K562 (cell line): ENCODE results near the gene ZCCHC9. TPM values are rescaled to one million over a fixed set of nuclear protein-coding genes. Genes with fewer than 3 reads are reported as not detected.

Experiments used
- ATAC-seq: fragments of 200-7000 bp; cut with Tn5 transposase; 3 replicates; pipeline ENCODE4 v1.9.1; 2020; ENCODE audit warnings: moderate library complexity
- BruUV-seq: library from RNA; stranded (reverse); fragments of 400-500 nt; replicated peaks from 2 replicates; lab custom pipeline; 2021; lab: Mats Ljungman, UMichigan
- CTCF ChIA-PET: fragments of 300-600 bp; formaldehyde crosslinking; extraction: SDS; loops from one replicate; lab custom pipeline; 2021; ENCODE audit warnings: low intra/inter-chr PET ratio; lab: Yijun Ruan, JAX
- POLR2A ChIA-PET: fragments of 300-600, 350-650 bp; sonication (Branson Sonifier 250); formaldehyde crosslinking; extraction: SDS; loops from one replicate; lab custom pipeline; 2021; ENCODE audit warnings: antibody characterized with exemption, inconsistent platforms; lab: Yijun Ruan, JAX
- DNase-seq, 4 experiments: peaks; one replicate each; pipeline versions ENCODE4 v3.0.0 to v3.0.0-alpha.2; 2011 to 2018; ENCODE audit warnings: low spot score in 3 of 4, mixed read lengths in 3 of 4; ENCODE audit errors: extremely low read depth in 1 of 4
- FAIRE-seq: peaks from 2 replicates; lab custom pipeline; 2011; peaks lifted over from hg19 to GRCh38; lab: Jason Lieb, UNC
- H2AFZ ChIP-seq: 2 replicates; pipeline ENCODE4 v1.6.0; 2011; ENCODE audit warnings: low read depth, low read length, control low read depth, inconsistent platforms
- H3K27ac ChIP-seq: fragments of 200-600 bp; 3 replicates; pipeline ENCODE4 v1.8.0; 2011; ENCODE audit warnings: low read depth, mild to moderate bottlenecking, control low read depth, inconsistent platforms, low read length, moderate library complexity, mixed read lengths; ENCODE audit errors: extremely low read depth
- H3K27me3 ChIP-seq, 2 experiments: fragments of 300-600 bp in 1 of 2; 2 replicates in 1 of 2; 3 replicates in 1 of 2; pipeline versions ENCODE4 v1.6.0 to v1.8.0; 2011; ENCODE audit warnings: inconsistent platforms in 2 of 2, low read length in 2 of 2, mild to moderate bottlenecking in 1 of 2, mixed read lengths in 1 of 2, moderate library complexity in 1 of 2; ENCODE audit not compliant: control insufficient read depth in 2 of 2, insufficient read depth in 2 of 2
- H3K36me3 ChIP-seq: fragments of 300-600 bp; 3 replicates; pipeline ENCODE4 v1.8.0; 2011; ENCODE audit warnings: mild to moderate bottlenecking, low read length, inconsistent platforms; ENCODE audit not compliant: control insufficient read depth, insufficient read depth
- H3K4me1 ChIP-seq, 2 experiments: fragments of 200-600 bp in 1 of 2; replicated peaks in 1 of 2; 2 replicates in 1 of 2; 3 replicates in 1 of 2; pipeline versions ENCODE4 v1.5.1 to v1.8.0; 2011; ENCODE audit warnings: inconsistent platforms in 2 of 2, low read length in 2 of 2, mild to moderate bottlenecking in 1 of 2, mixed read lengths in 1 of 2, moderate library complexity in 1 of 2; ENCODE audit not compliant: control insufficient read depth in 2 of 2, insufficient read depth in 2 of 2
- H3K4me2 ChIP-seq: 2 replicates; pipeline ENCODE4 v1.6.1; 2011; ENCODE audit warnings: low read length, control low read depth, inconsistent platforms, mixed read lengths; ENCODE audit not compliant: insufficient read depth
- H3K4me3 ChIP-seq: fragments of 200-600 bp; sonication (generic), shearing (Covaris generic); 2 replicates; pipeline ENCODE4 v1.5.1; 2016; ENCODE audit warnings: control low read depth, inconsistent platforms
- H3K79me2 ChIP-seq: fragments of 200-600 bp; 3 replicates; pipeline ENCODE4 v1.8.0; 2011; ENCODE audit warnings: low read length, inconsistent platforms; ENCODE audit not compliant: control insufficient read depth, insufficient read depth
- H3K9ac ChIP-seq, 2 experiments: 2 replicates each; pipeline versions ENCODE4 v1.6.0 to v1.6.1; 2011; ENCODE audit warnings: low read depth in 2 of 2, low read length in 2 of 2, control low read depth in 1 of 2, inconsistent platforms in 1 of 2, mild to moderate bottlenecking in 1 of 2, mixed read lengths in 1 of 2; ENCODE audit not compliant: insufficient read depth in 1 of 2
- H3K9me1 ChIP-seq: one replicate; pipeline ENCODE4 v1.6.0; 2011; ENCODE audit warnings: inconsistent platforms, mild to moderate bottlenecking, low read length, moderate library complexity; ENCODE audit not compliant: control insufficient read depth, insufficient read depth
- H3K9me3 ChIP-seq: replicated peaks from 2 replicates; pipeline ENCODE4 v1.5.1; 2011; ENCODE audit warnings: low read depth, low read length, inconsistent platforms; ENCODE audit not compliant: control insufficient read depth, insufficient read depth
- H4K20me1 ChIP-seq: replicated peaks from 2 replicates; pipeline ENCODE4 v1.6.1; 2011; ENCODE audit warnings: low read length, inconsistent platforms, mixed read lengths; ENCODE audit not compliant: control insufficient read depth, insufficient read depth
- AFF1 ChIP-seq, 2 experiments: fragments of 450-650 bp; IDR thresholded peaks; 2 replicates each; pipeline ENCODE4 v1.6.1; 2018; ENCODE audit warnings: mild to moderate bottlenecking in 2 of 2, low read depth in 1 of 2; ENCODE audit not compliant: partially characterized antibody in 2 of 2
- AFF4 ChIP-seq: sonication (generic); formaldehyde crosslinking; IDR thresholded peaks from 2 replicates; pipeline ENCODE4 v1.8.0; 2023; ENCODE audit warnings: mild to moderate bottlenecking, missing genetic modification reagents
- C11orf30 ChIP-seq: fragments of 450-650 bp; IDR thresholded peaks from 2 replicates; pipeline ENCODE4 v1.6.1; 2016; ENCODE audit warnings: low read depth, mild to moderate bottlenecking
- DNMT1 ChIP-seq: fragments of 450-650 bp; IDR thresholded peaks from 2 replicates; pipeline ENCODE4 v1.6.1; 2016; ENCODE audit warnings: antibody characterized with exemption, mild to moderate bottlenecking
- ELF4 ChIP-seq: fragments of 450-650 bp; formaldehyde crosslinking; IDR thresholded peaks from 2 replicates; pipeline ENCODE4 v1.4.0; 2022; ENCODE audit warnings: missing genetic modification characterization
- GABPA ChIP-seq: fragments of 200-800 bp; sonication (Bioruptor generic); conservative IDR thresholded peaks from 2 replicates; pipeline ENCODE4 v1.6.1; 2016; ENCODE audit warnings: low read depth, missing genetic modification characterization, missing compliant biosample characterization
- KAT8 ChIP-seq: fragments of 450-650 bp; IDR thresholded peaks from 2 replicates; pipeline ENCODE4 v1.6.1; 2016; ENCODE audit warnings: low read depth, mild to moderate bottlenecking
- MCM5 ChIP-seq: fragments of 450-650 bp; IDR thresholded peaks from 2 replicates; pipeline ENCODE4 v1.6.1; 2016; ENCODE audit warnings: low read depth
- NFIC ChIP-seq: fragments of 450-650 bp; IDR thresholded peaks from 2 replicates; pipeline ENCODE4 v1.6.1; 2017; ENCODE audit warnings: mild to moderate bottlenecking, inconsistent platforms
- PTTG1 ChIP-seq: fragments of 450-650 bp; IDR thresholded peaks from 2 replicates; pipeline ENCODE4 v1.6.1; 2016; ENCODE audit warnings: low read depth, mild to moderate bottlenecking, missing genetic modification characterization, missing compliant biosample characterization
- SRF ChIP-seq, 2 experiments: fragments of 250-450, 450-650 bp in 1 of 2; sonication (Bioruptor Pico) in 1 of 2; sonication (generic) in 1 of 2; formaldehyde crosslinking; IDR thresholded peaks; 2 replicates each; pipeline versions ENCODE4 v1.5.0 to v1.5.1; 2020 to 2022; ENCODE audit warnings: mild to moderate bottlenecking in 1 of 2, missing genetic modification reagents in 1 of 2
- ZNF354B ChIP-seq: fragments of 250-450 bp; sonication (Bioruptor Pico); IDR thresholded peaks from 2 replicates; pipeline ENCODE4 v1.4.0; 2020
- WGBS: fragments of 100-300 bp; shearing (Covaris generic); methylation state at CpG from one replicate; pipeline ENCODE4 v1.1.6; 2016; ENCODE audit warnings: low coverage, mixed read lengths; ENCODE audit not compliant: insufficient coverage; ENCODE audit errors: missing lambda C conversion rate; 5-methylcytosine and 5-hydroxymethylcytosine counted together
- in situ Hi-C: fragments of 300-500 bp; cut with MboI; formaldehyde crosslinking; loops from 4 replicates; pipeline ENCODE4 v1.15.0; 2018; ENCODE audit warnings: inconsistent platforms, mixed read lengths
- intact Hi-C: fragments of 100-400 bp; cut with micrococcal nuclease; formaldehyde crosslinking; loops from 2 replicates; pipeline ENCODE4 v1.14.2; 2022
- polyA plus RNA-seq, 8 experiments: library from polyadenylated mRNA; depleted of rRNA in 4 of 8; stranded (reverse) in 5 of 8; unstranded in 3 of 8; fragments of >200 nt; fragmentation: Nextera tagmentation in 2 of 8; fragmentation: Illumina TruSeq in 1 of 8; extraction: Ambion mirVana in 2 of 8; extraction: Trizol in 1 of 8; gene quantifications; 2 replicates each; pipeline versions ENCODE4 v1.2.1 to v1.2.3, GENCODE V29; 2011 to 2014; ENCODE audit warnings: inconsistent platforms in 1 of 8, missing spikeins in 1 of 8
- total RNA-seq, 7 experiments: library from RNA; depleted of rRNA in 6 of 7; stranded (reverse); fragments of >200 nt in 6 of 7; fragmentation: Illumina TruSeq in 2 of 7; extraction: Trizol in 2 of 7; gene quantifications; 2 replicates each; pipeline versions ENCODE4 v1.2.1 to v1.2.3, GENCODE V29; 2011 to 2021; ENCODE audit warnings: low replicate concordance in 1 of 7

Gene ZCCHC9
- total and polyA plus RNA-seq, 9 of the 15 experiments (the other 6 are each of a cell fraction or from before 2014, with no cell fraction given) = 40.3 to 95.3 (median 59.9) TPM

DNA sequence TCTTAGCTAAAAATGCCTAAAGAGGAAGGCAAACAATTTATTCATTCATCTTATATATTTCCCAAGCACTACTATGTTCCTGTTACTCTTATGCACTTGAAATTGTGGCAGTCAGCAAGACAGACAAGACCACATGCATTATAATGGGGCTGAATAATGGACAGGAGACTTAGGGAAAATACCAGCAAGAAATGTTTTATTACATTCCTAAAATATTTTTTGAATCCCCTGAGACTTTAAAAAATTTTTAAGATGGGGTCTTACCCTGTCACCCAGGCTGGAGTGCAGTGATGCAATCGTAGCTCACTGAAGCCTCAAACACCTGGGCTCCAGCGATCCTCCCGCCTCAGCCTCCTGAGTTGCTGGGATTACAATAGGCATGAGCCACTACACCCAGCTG is 13.2 kb downstream of the ZCCHC9 start:
- no TSS peak for BruUV-seq

More for the DNA sequence above, 13.2 kb downstream of the ZCCHC9 start:
- H3K79me2 ChIP-seq = no peaks in the 10 kb centered on the region
- H2AFZ ChIP-seq = no peak overlapping the region
- no peak overlapping the region for H3K9ac ChIP-seq
- no peaks in the 10 kb centered on the region for H3K9me1 ChIP-seq
- POLR2A ChIA-PET = interaction anchor here (1.3 to 1.4 kb wide), 2 partner anchors 12 kb away, joined by 4 to 6 read pairs; no protein-coding TSS in a partner anchor
- no peak overlapping the region for H3K4me3 ChIP-seq
- in situ Hi-C loops (no loop called here), intact Hi-C loops (no loop called here)
- H3K36me3 ChIP-seq = peaks cover 35% of the 10 kb centered on the region; the same call in 2 of the 3 replicates
- CTCF ChIA-PET = no interaction called here
- no peaks in the 10 kb centered on the region for H3K4me1 ChIP-seq
- 85% methylated on average over 3 of the region's 3 CpGs for WGBS
- H3K9me3 ChIP-seq = no peaks in the 10 kb centered on the region
- no peak overlapping the region for H3K4me2 ChIP-seq
- no peaks in the 10 kb centered on the region for H4K20me1 ChIP-seq
- no peak for FAIRE-seq
- no peak for ATAC-seq
- no peak overlapping the region for H3K27ac ChIP-seq
- no peaks in the 10 kb centered on the region for H3K27me3 ChIP-seq
- TF ChIP-seq MCM5 = no peak
- no peak for TF ChIP-seq NFIC
- TF ChIP-seq KAT8 = no peak
- no peak for TF ChIP-seq AFF4 (CRISPR knock-in tag)
- no peak for TF ChIP-seq ELF4 (CRISPR knock-in tag)
- no peak for TF ChIP-seq AFF1 (IDR thresholded peaks at IDR 0.05; ENCODE audit: low read depth in 1 of 2, partially characterized antibody in 2 of 2)
- no peak for TF ChIP-seq SRF (CRISPR knock-in tag; IDR thresholded peaks at IDR 0.05)
- TF ChIP-seq DNMT1 = no peak
- no peak for TF ChIP-seq PTTG1 (tag)
- TF ChIP-seq ZNF354B (CRISPR knock-in tag) = no peak
- no peak for TF ChIP-seq C11orf30
- no peak for TF ChIP-seq GABPA
- no peak for DNase-seq
